Suppressor macrophage treated with lipopolysaccharide for 4 hours (primary cell): ENCODE results near the gene POLR2E.

Experiments
- DNase-seq: peaks from one replicate; pipeline ENCODE4 v3.0.0-alpha.2; 2020

The POLR2E gene

DNA sequence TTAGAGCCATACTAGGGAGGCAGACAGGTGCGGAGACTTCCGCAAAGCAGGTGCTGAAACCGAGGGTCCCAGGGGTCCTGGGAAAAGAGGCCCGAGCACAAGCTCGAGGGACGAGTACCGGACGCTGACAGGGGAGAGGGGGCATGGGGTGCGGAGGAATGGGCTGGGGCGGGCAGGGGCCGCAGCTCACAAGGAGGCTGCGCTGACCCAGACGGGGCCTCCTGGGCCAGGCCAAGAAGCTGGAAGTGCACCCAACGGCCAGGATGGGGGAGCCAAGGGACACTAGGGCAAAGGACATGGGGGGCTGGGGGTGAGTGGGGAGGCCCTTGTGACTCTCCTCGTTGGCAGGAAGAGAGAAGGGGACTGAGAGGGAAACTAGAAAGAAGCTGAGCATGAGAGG, 1.8 kb downstream of the POLR2E start:
- DNase-seq, result no peak

GRCh38 chr19:1091544-1092175, 3.5 kb downstream of the POLR2E start:
- DNase-seq, result no peak

DNA sequence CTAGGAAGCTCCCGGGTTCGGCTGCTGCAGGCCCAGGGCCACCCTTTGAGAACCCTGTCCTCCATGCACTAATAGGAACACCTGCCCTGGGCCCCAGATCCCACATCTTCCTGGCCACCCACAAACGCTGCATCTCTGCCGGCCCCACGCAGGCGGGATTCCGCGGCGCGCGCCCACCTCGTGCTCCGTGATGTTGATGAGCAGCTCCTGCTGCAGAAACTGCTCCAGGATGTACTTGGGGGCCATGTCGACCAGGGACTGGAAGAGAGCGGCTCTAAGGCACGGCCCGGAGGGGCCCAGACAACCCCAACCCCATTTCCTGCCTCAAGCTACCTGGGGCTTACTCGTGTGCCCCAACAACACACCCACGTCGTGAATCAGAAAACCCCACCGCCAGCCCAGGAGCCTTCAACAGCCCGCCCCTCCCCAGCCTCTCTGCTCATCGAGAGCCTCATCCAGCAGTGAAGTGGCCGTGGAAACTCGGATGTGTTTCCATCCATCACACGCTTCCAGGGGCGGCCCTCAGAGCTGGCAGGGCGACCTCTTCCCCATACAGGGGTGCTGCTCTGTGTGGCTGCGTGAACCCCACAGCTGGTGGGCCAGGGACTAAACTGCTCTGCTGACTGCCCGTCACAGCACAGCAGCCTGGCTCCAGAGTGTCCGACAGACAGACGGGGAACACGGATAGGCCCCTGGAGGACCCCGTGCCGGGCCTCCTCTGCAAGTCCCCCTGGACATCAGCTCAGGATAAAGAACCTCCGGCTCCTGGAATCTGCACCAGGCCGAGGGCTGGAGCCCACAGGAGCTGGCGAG, 4.2 kb downstream of the POLR2E start:
- no peak for DNase-seq

DNA sequence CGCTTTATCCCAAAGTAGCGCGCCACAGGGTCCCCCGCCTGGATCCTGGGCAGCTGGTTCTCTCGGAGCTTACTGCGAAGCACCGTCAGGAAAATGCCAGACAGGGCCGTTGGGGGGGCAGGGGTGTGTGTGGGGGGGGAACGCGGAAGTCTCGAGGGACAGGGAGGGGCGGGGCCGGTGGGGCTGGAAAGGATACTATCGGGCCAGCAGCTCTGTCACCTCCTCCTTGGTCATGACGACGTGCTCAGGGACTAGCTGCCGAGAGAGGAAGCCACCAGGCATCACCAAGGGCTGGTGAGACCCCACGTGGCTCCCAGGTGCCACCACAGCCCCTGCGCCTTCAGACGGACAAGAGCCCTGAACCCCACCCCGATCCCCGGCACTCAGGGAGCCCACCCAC, 5.3 kb downstream of the POLR2E start:
- no peak for DNase-seq

- no peak for DNase-seq
Measured at GRCh38 chr19:1089126-1089771, 5.9 kb downstream of the POLR2E start.

DNA sequence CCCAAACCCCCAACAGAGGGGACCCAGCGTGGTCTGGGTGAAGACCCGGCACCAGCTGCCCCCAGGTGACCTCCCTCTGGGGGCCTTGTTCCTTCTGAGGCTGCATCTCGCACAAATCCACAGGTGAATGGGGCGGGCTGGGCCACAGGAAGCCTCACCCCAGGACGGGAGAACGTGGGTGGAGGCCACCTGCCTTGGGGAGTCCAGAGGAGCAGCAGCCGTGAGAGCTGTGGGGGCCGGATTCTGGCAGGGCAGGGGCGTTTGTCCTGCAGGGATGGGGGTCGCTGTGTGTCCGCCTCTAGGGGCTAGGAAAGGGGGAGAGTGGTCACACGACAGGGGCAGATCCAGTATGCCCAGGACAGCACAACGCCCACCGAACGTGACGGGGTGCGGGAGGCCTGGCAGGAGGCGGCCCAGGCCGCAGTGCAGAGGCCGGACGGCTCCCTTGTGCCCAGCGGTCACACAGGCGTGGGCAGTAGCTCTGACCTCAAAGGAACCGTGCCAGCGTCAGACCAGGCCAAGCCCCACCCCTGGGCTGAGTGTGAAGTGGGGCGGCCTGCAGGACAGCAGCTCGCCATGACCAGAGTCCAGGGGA, 6.7 kb downstream of the POLR2E start:
- peak; percentile 71 for DNase-seq

- DNase-seq, result peak; percentile 95
Measured at GRCh38 chr19:1087813-1088415, 7.3 kb downstream of the POLR2E start.

DNA sequence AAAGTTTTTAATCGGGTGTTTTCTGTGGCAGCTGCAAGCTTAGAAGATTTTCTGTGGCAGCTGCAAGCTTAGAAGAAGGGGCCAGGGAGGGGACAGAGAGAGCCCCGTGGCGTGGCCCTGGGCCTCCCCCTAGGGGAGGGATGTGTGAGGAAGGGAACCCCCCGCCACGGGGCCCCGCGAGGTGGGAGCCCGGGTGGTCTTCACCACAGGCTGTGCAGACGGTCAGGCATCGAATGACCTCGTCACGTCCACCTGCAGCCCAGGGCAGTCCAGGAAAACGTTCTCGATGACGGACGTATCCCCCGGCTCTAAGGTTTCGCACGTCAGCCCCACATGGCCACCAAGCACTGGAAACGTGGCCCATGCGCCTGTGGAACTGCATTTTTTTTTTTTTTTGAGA, 8.6 kb downstream of the POLR2E start:
- no peak for DNase-seq

GRCh38 chr19:1085676-1086442, 9.3 kb downstream of the POLR2E start:
- no peak for DNase-seq

GRCh38 chr19:1085053-1085658, 10.0 kb downstream of the POLR2E start:
- DNase-seq, result no peak

- DNase-seq, result no peak
Measured at GRCh38 chr19:1084024-1084868, 10.9 kb downstream of the POLR2E start.

DNA sequence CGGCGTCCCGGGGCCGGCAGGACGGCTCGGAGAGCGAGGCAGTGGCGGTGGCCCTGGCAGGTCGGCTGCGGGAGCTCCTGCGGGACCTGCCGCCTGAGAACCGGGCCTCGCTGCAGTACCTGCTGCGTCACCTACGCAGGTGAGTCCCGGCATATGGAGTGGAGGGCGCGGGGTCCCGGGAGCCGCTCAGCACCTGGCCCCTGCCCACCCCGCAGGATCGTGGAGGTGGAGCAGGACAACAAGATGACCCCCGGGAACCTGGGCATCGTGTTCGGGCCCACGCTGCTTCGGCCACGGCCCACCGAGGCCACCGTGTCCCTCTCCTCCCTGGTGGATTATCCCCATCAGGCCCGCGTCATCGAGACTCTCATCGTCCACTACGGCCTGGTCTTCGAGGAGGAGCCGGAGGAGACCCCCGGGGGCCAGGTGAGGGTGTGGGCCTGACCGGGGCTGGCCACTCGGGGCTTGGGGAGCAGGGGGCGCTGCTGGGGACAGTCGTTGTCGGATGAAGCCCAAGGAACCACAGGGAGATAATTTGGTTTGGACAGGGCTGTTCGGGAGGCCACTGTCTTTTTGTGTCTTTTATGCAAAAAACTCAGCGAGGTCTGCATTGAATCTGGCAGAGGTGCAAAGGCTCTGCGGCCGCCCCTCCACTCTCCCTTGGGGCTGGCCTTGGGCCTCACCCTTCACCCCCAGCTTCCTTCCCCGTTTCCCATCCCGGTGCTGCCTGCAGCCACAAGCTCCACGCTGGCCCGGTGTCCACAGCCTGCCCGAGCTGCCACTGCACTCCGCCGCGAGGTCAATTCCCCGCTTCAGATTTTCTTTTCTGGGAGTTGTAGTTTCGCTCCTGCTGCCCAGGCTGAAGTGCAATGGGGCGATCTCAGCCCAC, 12.0 kb downstream of the POLR2E start:
- no peak for DNase-seq

DNA sequence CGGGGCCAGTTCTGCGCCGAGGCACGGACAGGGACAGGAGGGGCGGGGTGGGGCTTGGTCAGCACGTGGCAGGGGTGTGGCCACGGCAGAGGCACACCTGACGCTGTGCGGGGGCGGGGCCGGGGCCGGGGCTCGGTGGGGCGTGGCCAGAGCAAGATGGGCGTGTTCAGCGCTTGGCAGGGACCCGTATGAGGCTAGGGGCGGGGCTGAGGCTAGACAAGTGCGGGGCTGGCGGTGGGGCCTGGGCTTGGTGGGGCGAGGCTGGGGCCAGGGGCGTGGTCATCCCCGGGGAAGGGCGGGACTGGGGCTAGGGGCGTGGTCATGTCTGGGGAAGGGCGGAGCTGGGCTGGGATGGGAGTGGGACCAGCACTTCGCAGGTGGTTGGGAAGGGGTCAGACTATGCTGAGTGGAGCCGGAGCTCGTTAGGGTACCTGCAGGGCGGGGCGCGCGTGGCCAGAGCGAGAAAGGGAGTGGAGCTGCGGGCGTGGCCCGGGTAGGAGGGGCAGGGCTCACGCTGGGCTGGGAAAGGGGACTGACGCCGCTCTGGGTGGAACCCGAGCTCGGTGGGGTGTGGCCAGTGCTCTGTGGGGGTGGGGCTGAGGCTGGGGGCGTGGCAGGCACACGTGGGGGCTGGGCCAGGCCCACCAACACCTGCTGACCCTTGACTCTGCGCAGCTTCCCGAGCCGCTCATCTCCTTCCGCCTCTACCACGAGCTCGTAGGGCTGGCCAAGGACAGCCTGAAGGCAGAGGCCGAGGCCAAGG, 12.8 kb downstream of the POLR2E start:
- peak; percentile 50 for DNase-seq

GRCh38 chr19:1081301-1082164, 13.6 kb downstream of the POLR2E start:
- no peak for DNase-seq

GRCh38 chr19:1080360-1081161, 14.6 kb downstream of the POLR2E start:
- no peak for DNase-seq

GRCh38 chr19:1079566-1080111, 15.5 kb downstream of the POLR2E start:
- DNase-seq, result no peak

DNA sequence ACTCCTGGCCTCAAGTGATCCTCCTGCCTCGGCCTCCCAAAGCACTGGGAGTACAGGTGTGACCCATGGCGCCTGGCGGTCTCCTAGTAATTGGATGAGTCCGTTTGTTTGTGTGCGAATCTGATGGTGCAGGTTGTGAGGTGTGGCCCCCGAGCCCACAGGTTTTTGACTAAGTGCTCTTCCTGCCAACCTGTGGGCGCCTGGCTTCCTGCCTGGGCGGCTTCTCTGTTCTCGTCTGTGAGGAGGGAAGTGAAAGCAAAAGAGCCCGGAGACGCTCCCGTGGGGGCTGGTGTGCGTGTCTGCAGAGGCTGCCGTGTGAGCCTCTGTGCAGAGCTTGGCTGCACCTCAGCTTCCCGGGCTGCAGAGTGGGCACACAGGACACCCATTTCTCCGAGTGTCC, 18.2 kb downstream of the POLR2E start:
- peak; percentile 87 for DNase-seq
